Suprapubic skin (tissue), 4 donors: ENCODE results near the gene TAF1. TPM values are rescaled to one million over a fixed set of nuclear protein-coding genes. Genes with fewer than 3 reads are reported as not detected.
"Not testable (repeated sequence)": the region's sequence is repeated elsewhere in the genome, so short reads cannot be mapped to it uniquely, and the experiment has no call there.

ENCODE experiments used
- DNase-seq, 2 donors: peaks; one replicate each; pipeline ENCODE4 v3.0.0-alpha.2; 2019; ENCODE audit warnings: low spot score in 2 of 2
- H3K27ac ChIP-seq: fragments of 200-600 bp; sonication (generic); one replicate; pipeline ENCODE4 v1.5.1; 2019
- H3K27me3 ChIP-seq: fragments of 200-600 bp; sonication (generic); one replicate; pipeline ENCODE4 v1.5.1; 2019
- H3K36me3 ChIP-seq: fragments of 200-600 bp; sonication (generic); one replicate; pipeline ENCODE4 v1.5.1; 2019
- H3K4me1 ChIP-seq: fragments of 200-600 bp; sonication (generic); one replicate; pipeline ENCODE4 v1.5.1; 2019
- H3K4me3 ChIP-seq: fragments of 200-600 bp; sonication (generic); one replicate; pipeline ENCODE4 v1.5.1; 2019; ENCODE audit warnings: mild to moderate bottlenecking
- H3K9me3 ChIP-seq: fragments of 200-600 bp; sonication (generic); one replicate; pipeline ENCODE4 v1.5.1; 2019
- CTCF ChIP-seq, 2 donors: fragments of 200-600 bp in 1 of 2; fragments of 450-650 bp in 1 of 2; sonication (generic) in 1 of 2; IDR thresholded peaks; one replicate each; pipeline ENCODE4 v1.5.1; 2016 to 2019; ENCODE audit warnings: antibody characterized with exemption in 2 of 2, mild to moderate bottlenecking in 1 of 2, moderate library complexity in 1 of 2
- EP300 ChIP-seq: sonication (generic); formaldehyde crosslinking; IDR thresholded peaks from one replicate; pipeline ENCODE4 v1.6.1; 2017; ENCODE audit warnings: antibody characterized with exemption
- POLR2A ChIP-seq, 2 donors: fragments of 450-650 bp; IDR thresholded peaks; one replicate each; pipeline ENCODE4 v1.6.1; 2017; ENCODE audit warnings: antibody characterized with exemption in 2 of 2, mild to moderate bottlenecking in 2 of 2, moderate library complexity in 2 of 2
- POLR2AphosphoS5 ChIP-seq, 3 donors: sonication (generic); formaldehyde crosslinking; IDR thresholded peaks; one replicate each; pipeline ENCODE4 v1.6.1; 2017; ENCODE audit warnings: antibody characterized with exemption in 3 of 3
- WGBS: methylation state at CpG from one replicate; pipeline ENCODE4 v1.1.5; 2018; 5-methylcytosine and 5-hydroxymethylcytosine counted together
- total RNA-seq, 4 donors: library from RNA; depleted of rRNA; stranded (reverse); fragments of >200 nt; gene quantifications; one replicate each; pipeline ENCODE4 v1.1.0, GENCODE V29; 2016

The TAF1 gene
- total RNA-seq, 4 donors from 2014 or later, result 24.5 to 92.5 (median 45.2) TPM

GRCh38 chrX:71378732-71379131 lies 12.6 kb downstream of the TAF1 start:
- Histone ChIP-seq H3K9me3 (no peaks in the 10 kb centered on the region), H3K4me3 (no peak overlapping the region), H3K4me1 (no peaks in the 10 kb centered on the region), H3K27me3 (no peaks in the 10 kb centered on the region), H3K27ac (no peak overlapping the region), H3K36me3 (peaks cover 85% of the 10 kb centered on the region)
- no peak for DNase-seq
- TF ChIP-seq POLR2A (IDR thresholded peaks at IDR 0.05), result no peak
- no peak for TF ChIP-seq CTCF (IDR thresholded peaks at IDR 0.05)
- no peak for TF ChIP-seq EP300
- 93% methylated on average over 3 of the region's 3 CpGs for WGBS

GRCh38 chrX:71391725-71392124 lies 25.6 kb downstream of the TAF1 start:
- not testable (repeated sequence) for DNase-seq, H3K9me3 ChIP-seq, H3K27me3 ChIP-seq, H3K4me1 ChIP-seq, H3K27ac ChIP-seq, H3K4me3 ChIP-seq
- H3K36me3 ChIP-seq, result peaks cover 85% of the 10 kb centered on the region
- WGBS, result 90% methylated on average over 3 of the region's 4 CpGs

GRCh38 chrX:71393919-71394318 lies 27.8 kb downstream of the TAF1 start:
- DNase-seq, result no peak
- WGBS, result 84% methylated on average over 5 of the region's 5 CpGs
- TF ChIP-seq EP300 (no peak), CTCF (IDR thresholded peaks at IDR 0.05) (no peak), POLR2A (IDR thresholded peaks at IDR 0.05) (no peak), POLR2AphosphoS5 (IDR thresholded peaks at IDR 0.05) (no peak)
- Histone ChIP-seq H3K27me3 (no peaks in the 10 kb centered on the region), H3K9me3 (no peaks in the 10 kb centered on the region), H3K4me1 (no peaks in the 10 kb centered on the region), H3K4me3 (no peak overlapping the region), H3K36me3 (peaks cover 89% of the 10 kb centered on the region), H3K27ac (no peak overlapping the region)

GRCh38 chrX:71396576-71396975 lies 30.4 kb downstream of the TAF1 start:
- no peak overlapping the region for H3K4me3 ChIP-seq
- TF ChIP-seq POLR2A (IDR thresholded peaks at IDR 0.05) (no peak), CTCF (IDR thresholded peaks at IDR 0.05) (no peak), EP300 (no peak), POLR2AphosphoS5 (IDR thresholded peaks at IDR 0.05) (no peak)
- H3K4me1 ChIP-seq, result no peaks in the 10 kb centered on the region
- H3K27ac ChIP-seq, result no peak overlapping the region
- H3K36me3 ChIP-seq, result peaks cover 87% of the 10 kb centered on the region
- 88% methylated on average over 5 of the region's 5 CpGs for WGBS
- no peaks in the 10 kb centered on the region for H3K27me3 ChIP-seq
- no peak for DNase-seq
- H3K9me3 ChIP-seq, result no peaks in the 10 kb centered on the region

GRCh38 chrX:71400710-71401109 lies 34.6 kb downstream of the TAF1 start:
- H3K4me1 ChIP-seq, result no peaks in the 10 kb centered on the region
- no peak overlapping the region for H3K27ac ChIP-seq
- no peak overlapping the region for H3K4me3 ChIP-seq
- H3K36me3 ChIP-seq, result peaks cover 71% of the 10 kb centered on the region
- no peaks in the 10 kb centered on the region for H3K9me3 ChIP-seq
- no peak for TF ChIP-seq EP300
- no peak for TF ChIP-seq POLR2A (IDR thresholded peaks at IDR 0.05)
- no peak for TF ChIP-seq POLR2AphosphoS5 (IDR thresholded peaks at IDR 0.05)
- no peak for TF ChIP-seq CTCF (IDR thresholded peaks at IDR 0.05)
- no peak for DNase-seq
- H3K27me3 ChIP-seq, result no peaks in the 10 kb centered on the region
- WGBS, result 67% methylated on average over 1 of the region's 1 CpG

- not testable (repeated sequence) for H3K9me3 ChIP-seq, H3K4me3 ChIP-seq, H3K4me1 ChIP-seq, DNase-seq, H3K27me3 ChIP-seq, H3K27ac ChIP-seq
- WGBS, result 42% methylated on average over 3 of the region's 5 CpGs
- H3K36me3 ChIP-seq, result peaks cover 32% of the 10 kb centered on the region
These were observed 50.1 kb downstream of the TAF1 start for GRCh38 chrX:71416260-71416659.
